ENCODE measurements around the gene CDKAL1. TPM values are rescaled to one million over a fixed set of nuclear protein-coding genes. Genes with fewer than 3 reads are reported as not detected.
A peak's percentile ranks its signal among the peaks of the same experiment; 100 is the strongest.

The CDKAL1 gene
- total and polyA plus RNA-seq, 2 of the 13 experiments (the other 11 are each of a cell fraction or from before 2014, with no cell fraction given) = 9.5 to 27.7 TPM

DNA sequence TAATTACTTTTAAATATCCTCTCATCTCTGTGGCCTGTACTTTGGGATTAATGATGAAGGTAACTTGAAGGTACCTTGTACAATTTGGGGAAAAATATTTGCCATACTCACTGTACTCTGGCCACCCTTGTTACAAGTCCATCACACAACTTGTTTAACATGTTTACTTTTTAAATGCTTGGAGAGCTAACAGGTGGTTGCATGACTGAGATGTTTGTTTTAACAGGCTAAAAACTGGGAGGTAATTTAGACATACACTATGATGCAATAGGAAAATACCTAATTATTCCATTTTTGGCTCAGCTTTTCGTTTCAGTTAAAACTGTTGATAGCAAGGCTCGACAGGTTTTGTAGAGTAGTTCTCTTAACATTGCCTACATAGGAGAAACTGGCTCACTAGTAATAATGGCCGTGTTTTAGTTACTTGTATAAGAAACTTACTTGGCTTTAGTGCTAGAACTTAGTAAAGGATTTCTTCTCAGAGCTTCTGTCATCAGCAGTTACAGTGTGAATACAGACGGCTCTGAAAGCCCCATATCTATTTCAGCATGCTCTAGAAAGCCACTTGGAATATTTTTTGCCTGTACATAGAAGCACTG lies 569.5 kb downstream of the CDKAL1 start (continued):
- TF ChIP-seq NFIC (IDR thresholded peaks at IDR 0.05; ENCODE audit: low read length) (peak; percentile 63; the same call in 1 of the 2 replicates), PITX1 (CRISPR knock-in tag; IDR thresholded peaks at IDR 0.05) (peak; percentile 49; the same call in 1 of the 2 replicates), POGZ (CRISPR knock-in tag; IDR thresholded peaks at IDR 0.05) (peak; percentile 51; the same call in 1 of the 2 replicates), FOXP1 (IDR thresholded peaks at IDR 0.05) (no peak), FOXP1 (CRISPR knock-in tag; IDR thresholded peaks at IDR 0.05) (peak; percentile 95), SALL1 (CRISPR knock-in tag; IDR thresholded peaks at IDR 0.05) (peak; percentile 37; the same call in 1 of the 2 replicates), BRCA1 (CRISPR knock-in tag; IDR thresholded peaks at IDR 0.05) (no peak), KDM6A (CRISPR knock-in tag; IDR thresholded peaks at IDR 0.05; ENCODE audit: low read depth) (peak; percentile 67; the same call in 1 of the 2 replicates), CREM (IDR thresholded peaks at IDR 0.05) (peak; percentile 54; the same call in 1 of the 2 replicates), CREM (CRISPR knock-in tag; IDR thresholded peaks at IDR 0.05) (no peak), CREB1 (IDR thresholded peaks at IDR 0.05) (no peak), CREB1 (CRISPR knock-in tag; IDR thresholded peaks at IDR 0.05) (peak; percentile 75), KAT8 (CRISPR knock-in tag; IDR thresholded peaks at IDR 0.05) (peak; percentile 63; the same call in 1 of the 2 replicates), PCBP2 (optimal IDR thresholded peaks at IDR 0.05; ENCODE audit: low read depth, low read length, poor library complexity, severe bottlenecking) (no peak), GTF3A (CRISPR knock-in tag; conservative IDR thresholded peaks at IDR 0.05) (no peak), MIXL1 (CRISPR knock-in tag; IDR thresholded peaks at IDR 0.05) (peak; percentile 88; the same call in 1 of the 2 replicates), TEAD3 (CRISPR knock-in tag; optimal IDR thresholded peaks at IDR 0.05; ENCODE audit: borderline replicate concordance) (peak; percentile 85), ZNF543 (CRISPR knock-in tag; IDR thresholded peaks at IDR 0.05) (0 out of 2 replicates have a peak, but pooled peaks have one; percentile 25), ELF3 (CRISPR knock-in tag; IDR thresholded peaks at IDR 0.05) (peak; percentile 47; the same call in 1 of the 2 replicates), FOXA3 (CRISPR knock-in tag; IDR thresholded peaks at IDR 0.05) (peak; percentile 97), ZNF264 (CRISPR knock-in tag; IDR thresholded peaks at IDR 0.05) (no peak), ZKSCAN8 (CRISPR knock-in tag; IDR thresholded peaks at IDR 0.05; ENCODE audit: borderline replicate concordance) (peak; percentile 69; the same call in 1 of the 2 replicates)
- TF ChIP-seq, protein P1, sequence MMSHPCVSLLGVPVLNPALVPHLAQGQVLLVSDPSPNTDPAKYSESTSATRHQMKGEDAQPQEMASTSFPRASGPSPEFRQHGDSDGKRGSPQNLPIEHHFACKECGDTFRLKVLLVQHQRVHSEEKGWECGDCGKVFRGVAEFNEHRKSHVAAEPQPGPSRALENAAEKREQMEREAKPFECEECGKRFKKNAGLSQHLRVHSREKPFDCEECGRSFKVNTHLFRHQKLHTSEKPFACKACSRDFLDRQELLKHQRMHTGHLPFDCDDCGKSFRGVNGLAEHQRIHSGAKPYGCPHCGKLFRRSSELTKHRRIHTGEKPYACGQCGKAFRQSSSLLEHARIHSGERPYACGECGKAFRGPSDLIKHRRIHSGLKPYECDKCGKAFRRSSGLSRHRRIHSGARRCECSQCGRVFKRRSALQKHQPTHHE (CRISPR knock-in tag; IDR thresholded peaks at IDR 0.05; ENCODE audit: borderline replicate concordance) = 0 out of 2 replicates have a peak, but pooled peaks have one; percentile 31
- TF ChIP-seq, protein P2, sequence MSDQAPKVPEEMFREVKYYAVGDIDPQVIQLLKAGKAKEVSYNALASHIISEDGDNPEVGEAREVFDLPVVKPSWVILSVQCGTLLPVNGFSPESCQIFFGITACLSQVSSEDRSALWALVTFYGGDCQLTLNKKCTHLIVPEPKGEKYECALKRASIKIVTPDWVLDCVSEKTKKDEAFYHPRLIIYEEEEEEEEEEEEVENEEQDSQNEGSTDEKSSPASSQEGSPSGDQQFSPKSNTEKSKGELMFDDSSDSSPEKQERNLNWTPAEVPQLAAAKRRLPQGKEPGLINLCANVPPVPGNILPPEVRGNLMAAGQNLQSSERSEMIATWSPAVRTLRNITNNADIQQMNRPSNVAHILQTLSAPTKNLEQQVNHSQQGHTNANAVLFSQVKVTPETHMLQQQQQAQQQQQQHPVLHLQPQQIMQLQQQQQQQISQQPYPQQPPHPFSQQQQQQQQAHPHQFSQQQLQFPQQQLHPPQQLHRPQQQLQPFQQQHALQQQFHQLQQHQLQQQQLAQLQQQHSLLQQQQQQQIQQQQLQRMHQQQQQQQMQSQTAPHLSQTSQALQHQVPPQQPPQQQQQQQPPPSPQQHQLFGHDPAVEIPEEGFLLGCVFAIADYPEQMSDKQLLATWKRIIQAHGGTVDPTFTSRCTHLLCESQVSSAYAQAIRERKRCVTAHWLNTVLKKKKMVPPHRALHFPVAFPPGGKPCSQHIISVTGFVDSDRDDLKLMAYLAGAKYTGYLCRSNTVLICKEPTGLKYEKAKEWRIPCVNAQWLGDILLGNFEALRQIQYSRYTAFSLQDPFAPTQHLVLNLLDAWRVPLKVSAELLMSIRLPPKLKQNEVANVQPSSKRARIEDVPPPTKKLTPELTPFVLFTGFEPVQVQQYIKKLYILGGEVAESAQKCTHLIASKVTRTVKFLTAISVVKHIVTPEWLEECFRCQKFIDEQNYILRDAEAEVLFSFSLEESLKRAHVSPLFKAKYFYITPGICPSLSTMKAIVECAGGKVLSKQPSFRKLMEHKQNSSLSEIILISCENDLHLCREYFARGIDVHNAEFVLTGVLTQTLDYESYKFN (CRISPR knock-in tag; conservative IDR thresholded peaks at IDR 0.05) = peak; percentile 86
- TF ChIP-seq, protein P3, sequence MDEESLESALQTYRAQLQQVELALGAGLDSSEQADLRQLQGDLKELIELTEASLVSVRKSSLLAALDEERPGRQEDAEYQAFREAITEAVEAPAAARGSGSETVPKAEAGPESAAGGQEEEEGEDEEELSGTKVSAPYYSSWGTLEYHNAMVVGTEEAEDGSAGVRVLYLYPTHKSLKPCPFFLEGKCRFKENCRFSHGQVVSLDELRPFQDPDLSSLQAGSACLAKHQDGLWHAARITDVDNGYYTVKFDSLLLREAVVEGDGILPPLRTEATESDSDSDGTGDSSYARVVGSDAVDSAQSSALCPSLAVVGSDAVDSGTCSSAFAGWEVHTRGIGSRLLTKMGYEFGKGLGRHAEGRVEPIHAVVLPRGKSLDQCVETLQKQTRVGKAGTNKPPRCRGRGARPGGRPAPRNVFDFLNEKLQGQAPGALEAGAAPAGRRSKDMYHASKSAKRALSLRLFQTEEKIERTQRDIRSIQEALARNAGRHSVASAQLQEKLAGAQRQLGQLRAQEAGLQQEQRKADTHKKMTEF (CRISPR knock-in tag; IDR thresholded peaks at IDR 0.05) = 0 out of 2 replicates have a peak, but pooled peaks have one; percentile 43
- TF ChIP-seq, protein P4, sequence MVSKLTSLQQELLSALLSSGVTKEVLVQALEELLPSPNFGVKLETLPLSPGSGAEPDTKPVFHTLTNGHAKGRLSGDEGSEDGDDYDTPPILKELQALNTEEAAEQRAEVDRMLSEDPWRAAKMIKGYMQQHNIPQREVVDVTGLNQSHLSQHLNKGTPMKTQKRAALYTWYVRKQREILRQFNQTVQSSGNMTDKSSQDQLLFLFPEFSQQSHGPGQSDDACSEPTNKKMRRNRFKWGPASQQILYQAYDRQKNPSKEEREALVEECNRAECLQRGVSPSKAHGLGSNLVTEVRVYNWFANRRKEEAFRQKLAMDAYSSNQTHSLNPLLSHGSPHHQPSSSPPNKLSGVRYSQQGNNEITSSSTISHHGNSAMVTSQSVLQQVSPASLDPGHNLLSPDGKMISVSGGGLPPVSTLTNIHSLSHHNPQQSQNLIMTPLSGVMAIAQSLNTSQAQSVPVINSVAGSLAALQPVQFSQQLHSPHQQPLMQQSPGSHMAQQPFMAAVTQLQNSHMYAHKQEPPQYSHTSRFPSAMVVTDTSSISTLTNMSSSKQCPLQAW (CRISPR knock-in tag; IDR thresholded peaks at IDR 0.05) = no peak
